Prostate gland (tissue), 2 donors: ENCODE results near the gene ZNF184. TPM values are rescaled to one million over a fixed set of nuclear protein-coding genes. Genes with fewer than 3 reads are reported as not detected.

Experiments
- DNase-seq: peaks from one replicate; pipeline ENCODE4 v3.0.0-alpha.2; 2019; ENCODE audit warnings: low spot score
- H3K27ac ChIP-seq, 2 donors: fragments of 200-600 bp; sonication (generic); 2 replicates each; pipeline ENCODE4 v1.5.1; 2017 to 2019
- H3K27me3 ChIP-seq: fragments of 200-600 bp; sonication (generic); replicated peaks from 2 replicates; pipeline ENCODE4 v1.5.1; 2019; ENCODE audit not compliant: insufficient read depth
- H3K36me3 ChIP-seq, 2 donors: fragments of 200-600 bp; sonication (generic); 1 replicate in 1 of 2; 2 replicates in 1 of 2; pipeline versions ENCODE4 v1.5.1 to v1.8.1; 2017 to 2019
- H3K4me1 ChIP-seq: fragments of 200-600 bp; sonication (generic); replicated peaks from 2 replicates; pipeline ENCODE4 v1.5.1; 2019
- H3K4me3 ChIP-seq, 2 donors: fragments of 200-600 bp; sonication (generic); 2 replicates each; pipeline ENCODE4 v1.5.1; 2017 to 2019
- H3K9me3 ChIP-seq: fragments of 200-600 bp; sonication (generic); 2 replicates; pipeline ENCODE4 v1.5.1; 2017
- POLR2A ChIP-seq: fragments of 450-650 bp; IDR thresholded peaks from one replicate; pipeline ENCODE4 v1.6.1; 2016; ENCODE audit warnings: antibody characterized with exemption, mild to moderate bottlenecking
- POLR2AphosphoS5 ChIP-seq: sonication (generic); formaldehyde crosslinking; IDR thresholded peaks from one replicate; pipeline ENCODE4 v1.6.1; 2017; ENCODE audit warnings: antibody characterized with exemption
- WGBS: methylation state at CpG from one replicate; pipeline ENCODE4 v1.1.5; 2018; 5-methylcytosine and 5-hydroxymethylcytosine counted together
- intact Hi-C: fragments of 100-400 bp; cut with DNase I; formaldehyde crosslinking; loops from one replicate; pipeline ENCODE4 v1.14.2; 2022
- total RNA-seq, 2 donors: library from RNA; depleted of rRNA; stranded (reverse); fragments of >200 nt; gene quantifications; one replicate each; pipeline ENCODE4 v1.1.0, GENCODE V29; 2016
- TF ChIP-seq, protein P1 (sequence below), 4 experiments: fragments of 200-600 bp in 2 of 4; fragments of 450-650 bp in 2 of 4; sonication (generic) in 2 of 4; IDR thresholded peaks; 1 replicate in 3 of 4; 2 replicates in 1 of 4; pipeline ENCODE4 v1.5.1; 2016 to 2019; ENCODE audit warnings: antibody characterized with exemption in 4 of 4, mild to moderate bottlenecking in 2 of 4, moderate library complexity in 2 of 4

Gene ZNF184
- total RNA-seq, 2 donors from 2014 or later = 6.2 to 8.2 TPM

DNA sequence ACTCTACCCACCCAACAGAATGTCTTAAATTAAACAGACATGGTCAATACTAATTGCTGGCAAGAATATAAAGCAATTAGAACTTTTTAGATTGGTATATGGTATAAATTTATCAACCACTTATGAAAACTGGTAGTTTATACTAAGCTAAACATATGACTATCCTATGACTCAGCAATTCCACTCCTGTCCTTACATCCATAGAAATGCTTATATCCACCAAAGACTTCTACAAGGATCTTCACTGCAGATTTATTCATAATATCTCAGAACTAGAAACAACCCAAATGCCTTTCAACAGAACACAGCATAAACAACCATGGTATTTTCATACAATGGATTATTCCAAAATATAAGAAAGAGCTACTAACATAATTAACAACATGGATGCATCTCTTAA is 4.6 kb downstream of the ZNF184 start:
- no peak for TF ChIP-seq POLR2AphosphoS5
- TF ChIP-seq POLR2A = no peak
- TF ChIP-seq, protein P1, sequence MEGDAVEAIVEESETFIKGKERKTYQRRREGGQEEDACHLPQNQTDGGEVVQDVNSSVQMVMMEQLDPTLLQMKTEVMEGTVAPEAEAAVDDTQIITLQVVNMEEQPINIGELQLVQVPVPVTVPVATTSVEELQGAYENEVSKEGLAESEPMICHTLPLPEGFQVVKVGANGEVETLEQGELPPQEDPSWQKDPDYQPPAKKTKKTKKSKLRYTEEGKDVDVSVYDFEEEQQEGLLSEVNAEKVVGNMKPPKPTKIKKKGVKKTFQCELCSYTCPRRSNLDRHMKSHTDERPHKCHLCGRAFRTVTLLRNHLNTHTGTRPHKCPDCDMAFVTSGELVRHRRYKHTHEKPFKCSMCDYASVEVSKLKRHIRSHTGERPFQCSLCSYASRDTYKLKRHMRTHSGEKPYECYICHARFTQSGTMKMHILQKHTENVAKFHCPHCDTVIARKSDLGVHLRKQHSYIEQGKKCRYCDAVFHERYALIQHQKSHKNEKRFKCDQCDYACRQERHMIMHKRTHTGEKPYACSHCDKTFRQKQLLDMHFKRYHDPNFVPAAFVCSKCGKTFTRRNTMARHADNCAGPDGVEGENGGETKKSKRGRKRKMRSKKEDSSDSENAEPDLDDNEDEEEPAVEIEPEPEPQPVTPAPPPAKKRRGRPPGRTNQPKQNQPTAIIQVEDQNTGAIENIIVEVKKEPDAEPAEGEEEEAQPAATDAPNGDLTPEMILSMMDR (IDR thresholded peaks at IDR 0.05) = no peak
- H3K36me3 ChIP-seq = no peaks in the 10 kb centered on the region
- no peak overlapping the region for H3K4me3 ChIP-seq
- no peak for DNase-seq
- intact Hi-C loops = no loop called here
- no peak overlapping the region for H3K27ac ChIP-seq
- no peaks in the 10 kb centered on the region for H3K27me3 ChIP-seq
- H3K9me3 ChIP-seq = no peaks in the 10 kb centered on the region
- H3K4me1 ChIP-seq = no peaks in the 10 kb centered on the region

- Histone ChIP-seq H3K9me3 (no peaks in the 10 kb centered on the region), H3K4me3 (no peak overlapping the region), H3K27ac (no peak overlapping the region), H3K27me3 (no peaks in the 10 kb centered on the region), H3K4me1 (no peaks in the 10 kb centered on the region), H3K36me3 (peaks cover 22 to 31% of the 10 kb centered on the region in 2 donors)
- no peak for DNase-seq
- WGBS = 97% methylated on average over 3 of the region's 3 CpGs
- intact Hi-C loops = no loop called here
- TF ChIP-seq, protein P1 (IDR thresholded peaks at IDR 0.05) = no peak
- TF ChIP-seq POLR2A (no peak), POLR2AphosphoS5 (no peak)
Observed at GRCh38 chr6:27452496-27452897, 20.4 kb downstream of the ZNF184 start.

GRCh38 chr6:27451660-27452390 is 21.1 kb downstream of the ZNF184 start:
- Histone ChIP-seq H3K4me3 (no peak overlapping the region), H3K36me3 (peaks cover 18 to 26% of the 10 kb centered on the region in 2 donors), H3K27ac (no peak overlapping the region), H3K4me1 (no peaks in the 10 kb centered on the region), H3K9me3 (no peaks in the 10 kb centered on the region), H3K27me3 (no peaks in the 10 kb centered on the region)
- DNase-seq = no peak
- no peak for TF ChIP-seq POLR2A
- no peak for TF ChIP-seq POLR2AphosphoS5
- TF ChIP-seq, protein P1 (IDR thresholded peaks at IDR 0.05) = no peak
- intact Hi-C loops = no loop called here
- 96% methylated on average over 9 of the region's 9 CpGs for WGBS

DNA sequence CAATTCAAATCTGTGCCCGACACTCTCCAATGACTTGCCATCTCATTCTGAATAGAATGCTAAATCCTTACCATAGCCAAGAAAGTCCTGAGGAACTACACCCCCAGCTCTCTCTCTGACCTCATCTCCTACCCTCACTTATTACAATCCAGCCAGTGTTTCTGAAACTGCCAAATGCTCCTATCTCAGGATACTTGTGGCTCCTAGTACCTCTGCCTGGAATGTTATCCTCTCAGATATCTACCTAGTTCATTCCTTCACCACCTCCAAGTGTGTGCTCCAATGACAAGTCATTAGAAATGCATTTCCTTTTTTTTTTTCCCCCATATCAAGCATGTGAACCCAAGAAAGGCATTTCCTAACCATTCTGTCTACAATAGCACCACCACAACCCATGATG is 24.4 kb downstream of the ZNF184 start:
- H3K27ac ChIP-seq = no peak overlapping the region
- DNase-seq = no peak
- WGBS = 100% methylated on average over 1 of the region's 1 CpG
- intact Hi-C loops = no loop called here
- peaks cover 6 to 12% of the 10 kb centered on the region in 2 donors for H3K36me3 ChIP-seq
- H3K27me3 ChIP-seq = no peaks in the 10 kb centered on the region
- H3K9me3 ChIP-seq = no peaks in the 10 kb centered on the region
- no peak overlapping the region for H3K4me3 ChIP-seq
- no peaks in the 10 kb centered on the region for H3K4me1 ChIP-seq
- TF ChIP-seq POLR2AphosphoS5 (no peak), POLR2A (no peak)
- TF ChIP-seq, protein P1 (IDR thresholded peaks at IDR 0.05) = no peak

DNA sequence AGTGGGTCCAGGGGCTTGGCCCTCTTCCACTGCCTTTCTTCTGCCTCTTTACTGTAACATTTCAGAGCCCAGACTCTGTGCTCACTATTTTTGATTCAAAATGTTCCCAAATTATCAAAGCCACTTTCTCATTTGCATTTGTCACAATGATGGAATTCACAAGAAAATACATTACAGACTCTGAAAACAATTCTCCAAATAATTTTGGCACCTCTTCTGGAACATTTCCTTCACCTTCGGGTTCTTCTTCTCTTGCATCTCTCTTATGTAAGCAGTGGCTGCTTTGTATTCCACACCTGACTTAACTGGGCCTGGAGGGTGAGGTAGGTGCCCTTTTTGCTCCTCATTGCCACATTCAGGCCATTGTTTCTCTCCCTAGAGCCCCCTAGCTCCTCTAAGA is 30.0 kb downstream of the ZNF184 start:
- Histone ChIP-seq H3K27ac (no peak overlapping the region), H3K36me3 (no peaks in the 10 kb centered on the region), H3K4me1 (no peaks in the 10 kb centered on the region), H3K27me3 (no peaks in the 10 kb centered on the region), H3K9me3 (no peaks in the 10 kb centered on the region), H3K4me3 (no peak overlapping the region)
- intact Hi-C loops = no loop called here
- 79% methylated on average over 1 of the region's 1 CpG for WGBS
- TF ChIP-seq, protein P1 (IDR thresholded peaks at IDR 0.05) = no peak
- TF ChIP-seq POLR2A = no peak
- TF ChIP-seq POLR2AphosphoS5 = no peak
- DNase-seq = no peak
